ENCODE data around the gene ITGB2.

The ITGB2 gene

DNA sequence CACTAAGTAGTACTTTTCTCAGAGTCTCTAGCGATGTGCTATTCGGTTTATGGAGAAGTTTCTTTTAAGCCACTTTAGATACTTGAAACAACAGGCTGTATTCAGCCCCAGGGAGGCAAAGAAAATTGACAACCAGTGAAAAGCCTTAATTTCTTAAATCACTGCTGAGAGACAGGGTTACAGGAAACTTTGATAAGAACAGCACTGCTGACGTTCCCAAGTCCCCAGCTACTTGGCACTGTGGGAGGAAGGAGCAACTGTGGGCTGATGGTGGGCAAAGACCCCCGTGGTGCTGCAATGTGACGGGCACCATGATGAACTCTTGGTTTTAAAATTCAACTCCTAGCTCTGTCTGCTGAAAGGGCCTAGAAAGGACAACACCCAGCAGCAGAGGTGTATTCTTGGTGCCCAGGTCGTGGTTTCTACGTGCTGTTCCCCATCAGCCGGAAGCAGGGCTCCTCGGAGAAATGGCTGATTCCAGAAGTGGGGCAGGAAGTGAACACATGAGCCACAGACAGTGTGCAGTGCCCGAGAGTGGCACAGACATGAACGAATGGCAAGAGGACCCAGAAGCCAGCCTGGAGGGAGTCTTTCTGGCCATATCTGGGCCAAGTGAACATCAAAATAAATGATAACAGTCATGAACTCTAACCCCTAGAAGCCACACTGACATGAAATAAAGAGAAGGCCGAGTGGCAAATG is 52.5 kb downstream of the ITGB2 start:
- no peak for DNase-seq (ENCODE audit: low spot score)
- TF ChIP-seq, protein P1, sequence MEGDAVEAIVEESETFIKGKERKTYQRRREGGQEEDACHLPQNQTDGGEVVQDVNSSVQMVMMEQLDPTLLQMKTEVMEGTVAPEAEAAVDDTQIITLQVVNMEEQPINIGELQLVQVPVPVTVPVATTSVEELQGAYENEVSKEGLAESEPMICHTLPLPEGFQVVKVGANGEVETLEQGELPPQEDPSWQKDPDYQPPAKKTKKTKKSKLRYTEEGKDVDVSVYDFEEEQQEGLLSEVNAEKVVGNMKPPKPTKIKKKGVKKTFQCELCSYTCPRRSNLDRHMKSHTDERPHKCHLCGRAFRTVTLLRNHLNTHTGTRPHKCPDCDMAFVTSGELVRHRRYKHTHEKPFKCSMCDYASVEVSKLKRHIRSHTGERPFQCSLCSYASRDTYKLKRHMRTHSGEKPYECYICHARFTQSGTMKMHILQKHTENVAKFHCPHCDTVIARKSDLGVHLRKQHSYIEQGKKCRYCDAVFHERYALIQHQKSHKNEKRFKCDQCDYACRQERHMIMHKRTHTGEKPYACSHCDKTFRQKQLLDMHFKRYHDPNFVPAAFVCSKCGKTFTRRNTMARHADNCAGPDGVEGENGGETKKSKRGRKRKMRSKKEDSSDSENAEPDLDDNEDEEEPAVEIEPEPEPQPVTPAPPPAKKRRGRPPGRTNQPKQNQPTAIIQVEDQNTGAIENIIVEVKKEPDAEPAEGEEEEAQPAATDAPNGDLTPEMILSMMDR (IDR thresholded peaks at IDR 0.05; ENCODE audit: extremely low read depth, missing control alignments) = no peak

GRCh38 chr21:44867464-44867863 is 53.2 kb downstream of the ITGB2 start:
- TF ChIP-seq, protein P1 (IDR thresholded peaks at IDR 0.05; ENCODE audit: extremely low read depth, missing control alignments) = no peak
- no peak for DNase-seq (ENCODE audit: low spot score)

- DNase-seq (ENCODE audit: low spot score) = no peak
- TF ChIP-seq, protein P1 (IDR thresholded peaks at IDR 0.05; ENCODE audit: extremely low read depth, missing control alignments) = no peak
Measured at GRCh38 chr21:44866780-44867179, 53.9 kb downstream of the ITGB2 start.

DNA sequence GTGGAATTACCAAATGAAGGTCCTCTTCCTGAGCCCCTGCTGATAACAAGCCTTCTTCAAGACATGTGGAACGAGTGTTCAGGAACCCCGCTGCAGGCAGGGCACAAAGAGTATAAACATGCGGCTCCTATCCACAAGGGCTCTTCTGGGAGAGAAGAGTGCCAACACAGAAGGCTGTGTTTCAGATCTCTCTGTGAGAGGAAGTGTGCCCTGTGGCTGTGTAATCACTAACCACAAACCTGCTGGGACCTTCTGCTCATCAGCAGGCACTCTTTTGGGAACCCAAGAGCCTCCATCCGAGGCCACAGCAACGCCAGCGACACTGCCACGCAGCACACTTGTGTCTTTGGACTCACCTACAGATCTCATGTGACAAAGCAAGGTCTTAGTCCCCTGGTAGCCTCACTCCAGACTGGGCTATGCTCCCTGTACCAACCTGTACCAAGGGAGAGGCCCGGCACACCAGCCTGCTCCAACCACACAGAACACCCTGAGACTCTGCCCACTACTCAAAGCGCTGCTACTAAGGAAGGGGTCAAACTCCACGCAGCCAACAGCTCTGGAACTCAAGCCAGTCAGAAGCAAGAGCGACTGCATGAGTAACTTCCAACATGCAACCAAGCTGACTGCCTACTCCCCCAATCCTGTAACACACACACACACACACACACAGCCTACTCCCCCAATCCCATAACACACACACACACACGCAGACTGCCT is 55.0 kb downstream of the ITGB2 start:
- TF ChIP-seq, protein P1 (IDR thresholded peaks at IDR 0.05; ENCODE audit: extremely low read depth, missing control alignments) = no peak
- no peak for DNase-seq (ENCODE audit: low spot score)

- TF ChIP-seq, protein P1 (IDR thresholded peaks at IDR 0.05; ENCODE audit: extremely low read depth, missing control alignments) = no peak
- DNase-seq (ENCODE audit: low spot score) = no peak
Measured at GRCh38 chr21:44862869-44863685, 57.6 kb downstream of the ITGB2 start.

DNA sequence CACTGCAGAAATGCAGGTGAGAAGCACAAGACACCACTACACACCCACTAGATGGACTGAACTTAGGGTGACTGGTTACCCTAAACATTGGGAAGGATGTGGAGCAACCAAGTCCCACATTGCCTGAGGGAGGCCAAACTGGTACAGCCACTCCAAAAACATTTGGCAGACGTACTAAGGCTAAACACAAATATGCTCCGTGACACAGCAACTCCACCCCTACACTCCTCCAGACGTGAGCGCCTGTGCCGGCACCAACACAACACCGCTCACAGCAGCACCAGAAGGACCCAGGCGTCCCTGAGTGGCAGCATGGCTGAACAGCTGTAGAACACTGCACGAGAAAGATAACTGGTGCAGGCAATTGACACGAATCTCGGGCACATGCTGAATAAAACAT is 61.9 kb downstream of the ITGB2 start:
- no peak for DNase-seq (ENCODE audit: low spot score)
- TF ChIP-seq, protein P1 (IDR thresholded peaks at IDR 0.05; ENCODE audit: extremely low read depth, missing control alignments) = no peak

DNA sequence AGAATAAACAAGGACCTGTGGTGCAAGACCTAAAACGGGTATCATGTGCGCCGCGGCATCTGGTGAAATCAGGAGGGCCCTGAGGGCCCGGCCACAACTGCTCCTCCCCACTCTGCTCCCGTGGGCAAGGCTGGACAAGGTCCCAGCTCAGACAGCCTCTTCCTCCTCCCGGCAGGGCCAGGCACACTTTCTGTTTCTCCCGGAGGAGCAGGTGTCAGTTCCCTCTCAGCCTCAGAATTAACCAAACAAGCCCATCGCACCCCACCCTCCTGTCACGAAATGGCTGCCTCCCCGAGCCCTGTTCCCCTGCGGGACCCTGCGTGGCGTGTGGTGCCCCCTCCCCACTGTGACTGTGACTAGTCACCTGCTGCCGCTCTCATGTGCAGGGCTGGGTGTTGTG is 62.4 kb downstream of the ITGB2 start:
- TF ChIP-seq, protein P1 (IDR thresholded peaks at IDR 0.05; ENCODE audit: extremely low read depth, missing control alignments) = no peak
- no peak for DNase-seq (ENCODE audit: low spot score)

Measured in GM20000 (cell line).